ENCODE data around the gene CNPY3.

CNPY3 gene

DNA sequence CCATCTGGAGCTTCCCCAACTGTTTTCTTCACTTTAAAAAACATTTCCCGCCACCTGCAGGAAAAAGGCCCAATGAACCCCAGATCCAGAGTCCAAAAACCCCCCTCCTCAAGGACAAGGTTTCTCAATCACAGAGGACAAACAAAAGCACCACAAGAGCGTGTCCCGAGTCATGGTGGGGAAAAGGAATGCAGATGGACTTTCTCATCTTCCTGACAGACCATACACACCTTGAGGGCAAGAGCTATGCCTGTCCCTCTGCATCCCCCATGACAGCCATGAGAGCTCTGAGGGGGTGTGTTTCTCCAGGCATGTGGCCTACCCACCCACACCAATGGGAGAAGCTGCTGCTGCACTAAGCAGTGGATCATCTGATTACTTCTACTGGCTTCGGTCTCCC, 40.7 kb downstream of the CNPY3 start:
- Histone ChIP-seq H3K36me3 (replicated peaks; ENCODE audit: low read depth, low read length) (peaks cover 5% of the 10 kb centered on the region), H4K20me1 (ENCODE audit: insufficient read depth, low read length) (no peaks in the 10 kb centered on the region), H3K4me2 (ENCODE audit: low read length) (no peak overlapping the region), H3K9me3 (ENCODE audit: insufficient read depth, low read length) (no peaks in the 10 kb centered on the region), H3K9ac (ENCODE audit: low read length) (no peak overlapping the region), H2AFZ (ENCODE audit: low read depth, low read length) (no peak overlapping the region), H3K4me3 (ENCODE audit: low read length) (no peak overlapping the region), H3K4me1 (ENCODE audit: low read length) (no peaks in the 10 kb centered on the region), H3K79me2 (ENCODE audit: low read length) (no peaks in the 10 kb centered on the region), H3K27me3 (ENCODE audit: low read depth, low read length) (no peaks in the 10 kb centered on the region), H3K27ac (ENCODE audit: low read length) (no peak overlapping the region)
- TF ChIP-seq EZH2phosphoT487 (IDR thresholded peaks at IDR 0.05; ENCODE audit: low read depth) = no peak
- TF ChIP-seq, protein P1, sequence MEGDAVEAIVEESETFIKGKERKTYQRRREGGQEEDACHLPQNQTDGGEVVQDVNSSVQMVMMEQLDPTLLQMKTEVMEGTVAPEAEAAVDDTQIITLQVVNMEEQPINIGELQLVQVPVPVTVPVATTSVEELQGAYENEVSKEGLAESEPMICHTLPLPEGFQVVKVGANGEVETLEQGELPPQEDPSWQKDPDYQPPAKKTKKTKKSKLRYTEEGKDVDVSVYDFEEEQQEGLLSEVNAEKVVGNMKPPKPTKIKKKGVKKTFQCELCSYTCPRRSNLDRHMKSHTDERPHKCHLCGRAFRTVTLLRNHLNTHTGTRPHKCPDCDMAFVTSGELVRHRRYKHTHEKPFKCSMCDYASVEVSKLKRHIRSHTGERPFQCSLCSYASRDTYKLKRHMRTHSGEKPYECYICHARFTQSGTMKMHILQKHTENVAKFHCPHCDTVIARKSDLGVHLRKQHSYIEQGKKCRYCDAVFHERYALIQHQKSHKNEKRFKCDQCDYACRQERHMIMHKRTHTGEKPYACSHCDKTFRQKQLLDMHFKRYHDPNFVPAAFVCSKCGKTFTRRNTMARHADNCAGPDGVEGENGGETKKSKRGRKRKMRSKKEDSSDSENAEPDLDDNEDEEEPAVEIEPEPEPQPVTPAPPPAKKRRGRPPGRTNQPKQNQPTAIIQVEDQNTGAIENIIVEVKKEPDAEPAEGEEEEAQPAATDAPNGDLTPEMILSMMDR (IDR thresholded peaks at IDR 0.05; ENCODE audit: low read depth, low read length) = no peak

DNA sequence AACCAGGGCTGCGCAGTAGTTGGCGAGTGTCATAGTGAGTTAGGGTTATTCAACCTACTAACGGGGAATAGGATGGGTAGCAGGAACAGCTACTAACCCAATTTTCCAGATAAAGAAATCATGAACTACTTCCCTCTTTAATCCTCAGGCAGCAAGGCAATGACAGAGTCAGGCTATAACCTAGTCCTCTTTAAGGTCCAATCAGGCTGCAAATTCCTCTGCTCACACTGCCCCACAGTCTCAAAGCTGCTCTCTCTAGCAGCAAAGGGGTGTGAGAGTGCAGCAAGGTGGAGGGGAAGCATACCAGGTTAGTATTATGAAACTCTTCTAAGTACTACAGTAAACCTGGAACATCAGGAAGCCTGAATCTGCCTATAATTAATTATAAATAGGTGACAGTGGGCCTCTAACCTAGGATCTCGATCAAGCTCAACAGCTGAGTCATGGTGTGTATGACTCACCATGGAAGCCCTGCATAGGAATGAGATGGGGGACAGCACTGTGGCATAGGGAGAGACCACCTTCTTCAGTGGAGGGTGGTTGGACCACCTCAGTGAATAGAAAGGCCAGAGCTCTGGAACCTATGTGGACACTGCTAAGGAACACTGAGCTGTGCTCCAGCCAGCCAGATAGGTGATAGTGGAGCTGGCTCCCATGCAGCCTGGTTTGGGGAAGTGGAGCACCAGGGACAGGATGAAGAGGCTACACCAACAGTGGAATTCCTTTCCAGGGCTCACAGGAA, 41.8 kb downstream of the CNPY3 start:
- Histone ChIP-seq H4K20me1 (ENCODE audit: insufficient read depth, low read length) (no peaks in the 10 kb centered on the region), H2AFZ (ENCODE audit: low read depth, low read length) (no peak overlapping the region), H3K36me3 (replicated peaks; ENCODE audit: low read depth, low read length) (peaks cover 5% of the 10 kb centered on the region), H3K4me2 (ENCODE audit: low read length) (no peak overlapping the region), H3K9me3 (ENCODE audit: insufficient read depth, low read length) (no peaks in the 10 kb centered on the region), H3K27ac (ENCODE audit: low read length) (no peak overlapping the region), H3K9ac (ENCODE audit: low read length) (no peak overlapping the region), H3K4me1 (ENCODE audit: low read length) (no peaks in the 10 kb centered on the region), H3K4me3 (ENCODE audit: low read length) (no peak overlapping the region), H3K27me3 (ENCODE audit: low read depth, low read length) (no peaks in the 10 kb centered on the region), H3K79me2 (ENCODE audit: low read length) (no peaks in the 10 kb centered on the region)
- TF ChIP-seq, protein P1 (IDR thresholded peaks at IDR 0.05; ENCODE audit: low read depth, low read length) = no peak
- TF ChIP-seq EZH2phosphoT487 (IDR thresholded peaks at IDR 0.05; ENCODE audit: low read depth) = no peak

DNA sequence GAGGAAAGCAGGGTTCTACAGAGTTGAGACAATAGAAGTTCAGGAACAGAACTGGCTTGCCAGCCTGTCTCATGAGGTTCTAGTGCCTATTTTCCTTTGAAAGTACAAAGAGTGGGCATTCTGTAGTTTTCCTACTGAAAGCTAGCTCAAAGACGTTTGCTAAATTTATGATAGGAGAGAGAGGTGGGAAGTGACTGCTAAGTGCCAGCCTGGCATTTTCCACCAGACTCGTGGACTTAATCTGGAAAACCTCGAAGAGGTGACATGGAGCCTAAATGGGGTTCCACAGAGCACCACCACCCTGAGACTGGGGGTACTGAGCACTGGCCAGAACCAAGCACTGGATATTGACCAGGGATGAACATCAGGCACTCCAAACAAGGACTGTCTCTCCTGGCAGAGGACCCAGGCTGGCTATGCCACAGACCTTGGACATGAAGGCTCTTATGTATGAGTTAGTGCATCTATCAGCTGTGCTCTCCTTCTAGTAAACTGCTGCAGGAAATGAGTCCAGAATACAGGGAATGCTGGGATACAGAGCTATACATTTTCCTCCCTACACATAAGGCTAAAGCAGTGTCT, 42.6 kb downstream of the CNPY3 start:
- no peak overlapping the region for H3K4me2 ChIP-seq (ENCODE audit: low read length)
- peaks cover 6% of the 10 kb centered on the region for H3K36me3 ChIP-seq (replicated peaks; ENCODE audit: low read depth, low read length)
- no peak overlapping the region for H3K27ac ChIP-seq (ENCODE audit: low read length)
- no peak overlapping the region for H2AFZ ChIP-seq (ENCODE audit: low read depth, low read length)
- H3K4me1 ChIP-seq (ENCODE audit: low read length) = no peaks in the 10 kb centered on the region
- no peaks in the 10 kb centered on the region for H3K27me3 ChIP-seq (ENCODE audit: low read depth, low read length)
- TF ChIP-seq, protein P1 (IDR thresholded peaks at IDR 0.05; ENCODE audit: low read depth, low read length) = no peak
- TF ChIP-seq EZH2phosphoT487 (IDR thresholded peaks at IDR 0.05; ENCODE audit: low read depth) = no peak
- peaks cover 1% of the 10 kb centered on the region; the same call in 1 of the 2 replicates for H3K79me2 ChIP-seq (ENCODE audit: low read length)
- no peak overlapping the region for H3K4me3 ChIP-seq (ENCODE audit: low read length)
- no peaks in the 10 kb centered on the region for H4K20me1 ChIP-seq (ENCODE audit: insufficient read depth, low read length)
- H3K9ac ChIP-seq (ENCODE audit: low read length) = no peak overlapping the region
- H3K9me3 ChIP-seq (ENCODE audit: insufficient read depth, low read length) = no peaks in the 10 kb centered on the region

DNA sequence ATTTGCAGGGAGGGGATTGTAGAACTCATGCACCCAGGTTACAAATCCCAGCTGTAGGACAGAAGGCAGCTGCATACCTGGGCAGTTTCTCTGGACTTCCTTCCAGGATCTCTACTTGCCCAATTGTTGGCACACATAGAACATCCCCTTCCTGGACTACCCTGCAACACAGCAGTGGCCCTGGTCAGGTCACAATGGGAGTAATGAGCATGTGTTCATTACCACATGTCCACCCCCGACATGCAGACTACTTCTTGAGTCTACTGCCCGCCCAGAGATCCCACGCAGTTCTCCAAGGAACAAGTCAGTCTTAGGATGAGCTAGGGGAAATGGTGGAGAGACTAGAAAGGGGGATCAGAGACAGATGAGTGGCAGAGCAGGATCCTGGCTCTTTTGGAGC, 44.6 kb downstream of the CNPY3 start:
- H2AFZ ChIP-seq (ENCODE audit: low read depth, low read length) = no peak overlapping the region
- H3K79me2 ChIP-seq (ENCODE audit: low read length) = peaks cover 21% of the 10 kb centered on the region
- TF ChIP-seq EZH2phosphoT487 (IDR thresholded peaks at IDR 0.05; ENCODE audit: low read depth) = no peak
- TF ChIP-seq, protein P1 (IDR thresholded peaks at IDR 0.05; ENCODE audit: low read depth, low read length) = no peak
- H3K4me2 ChIP-seq (ENCODE audit: low read length) = no peak overlapping the region
- peaks cover 11% of the 10 kb centered on the region for H3K36me3 ChIP-seq (replicated peaks; ENCODE audit: low read depth, low read length)
- H3K4me3 ChIP-seq (ENCODE audit: low read length) = no peak overlapping the region
- H3K9me3 ChIP-seq (ENCODE audit: insufficient read depth, low read length) = no peaks in the 10 kb centered on the region
- no peak overlapping the region for H3K27ac ChIP-seq (ENCODE audit: low read length)
- H4K20me1 ChIP-seq (ENCODE audit: insufficient read depth, low read length) = no peaks in the 10 kb centered on the region
- H3K9ac ChIP-seq (ENCODE audit: low read length) = no peak overlapping the region
- no peaks in the 10 kb centered on the region for H3K27me3 ChIP-seq (ENCODE audit: low read depth, low read length)
- peaks cover 8% of the 10 kb centered on the region; the same call in 1 of the 2 replicates for H3K4me1 ChIP-seq (ENCODE audit: low read length)

Data from OCI-LY3 (cell line).